GM12878 (cell line): ENCODE measurements around the gene ADAMTS2. TPM values are rescaled to one million over a fixed set of nuclear protein-coding genes. Genes with fewer than 3 reads are reported as not detected.

Source experiments
- ATAC-seq: fragments of 200-7000 bp; cut with Tn5 transposase; 3 replicates; pipeline ENCODE4 v1.9.1; 2020; ENCODE audit warnings: mild to moderate bottlenecking, moderate library complexity
- BruUV-seq: library from RNA; stranded (reverse); fragments of 400-500 nt; replicated peaks from 2 replicates; lab custom pipeline; 2021; lab: Mats Ljungman, UMichigan
- CTCF ChIA-PET: fragments of 300-600 bp; sonication (Branson Sonifier 250); formaldehyde crosslinking; extraction: SDS; loops from one replicate; lab custom pipeline; 2021; ENCODE audit warnings: inconsistent platforms; lab: Yijun Ruan, JAX
- POLR2A ChIA-PET: fragments of 350-600 bp; formaldehyde crosslinking; extraction: SDS; loops from one replicate; lab custom pipeline; 2021; ENCODE audit warnings: inconsistent platforms; lab: Charles Lee
- RAD21 ChIA-PET: fragments of 300-600 bp; sonication (Branson Sonifier 250); formaldehyde crosslinking; loops from one replicate; lab custom pipeline; 2023; ENCODE audit warnings: antibody characterized with exemption; ENCODE audit not compliant: unreplicated experiment; lab: Charles Lee
- SMC1A ChIA-PET: fragments of 300-600 bp; sonication (Branson Sonifier 250); formaldehyde crosslinking; loops from one replicate; lab custom pipeline; 2023; ENCODE audit not compliant: unreplicated experiment, uncharacterized antibody; lab: Charles Lee
- DNase-seq: peaks from one replicate; pipeline ENCODE4 v3.0.0-alpha.2; 2011; ENCODE audit warnings: low read depth, low spot score
- FAIRE-seq: peaks from 3 replicates; lab custom pipeline; 2011; peaks lifted over from hg19 to GRCh38; lab: Jason Lieb, UNC
- H2AFZ ChIP-seq: 2 replicates; pipeline ENCODE4 v1.6.0; 2011; ENCODE audit warnings: low read depth, low read length, control low read depth; ENCODE audit not compliant: control insufficient read depth
- H3K27ac ChIP-seq: 2 replicates; pipeline ENCODE4 v1.5.1; 2011; ENCODE audit warnings: control low read depth; ENCODE audit not compliant: control insufficient read depth, insufficient read depth
- H3K27me3 ChIP-seq, 2 experiments: replicated peaks in 1 of 2; 2 replicates each; pipeline versions ENCODE4 v1.6.0 to v1.6.1; 2011; ENCODE audit warnings: low read length in 1 of 2; ENCODE audit not compliant: control insufficient read depth in 2 of 2, insufficient read depth in 2 of 2
- H3K36me3 ChIP-seq, 2 experiments: 2 replicates each; pipeline ENCODE4 v1.5.1; 2011; ENCODE audit warnings: low read length in 1 of 2; ENCODE audit not compliant: control insufficient read depth in 2 of 2, insufficient read depth in 2 of 2
- H3K4me1 ChIP-seq: 2 replicates; pipeline ENCODE4 v1.6.1; 2011; ENCODE audit warnings: mild to moderate bottlenecking, low read length, moderate library complexity, mixed read lengths; ENCODE audit not compliant: control insufficient read depth, insufficient read depth
- H3K4me2 ChIP-seq: 2 replicates; pipeline ENCODE4 v1.6.0; 2011; ENCODE audit warnings: control low read depth; ENCODE audit not compliant: control insufficient read depth, insufficient read depth
- H3K4me3 ChIP-seq: fragments of 200-600 bp; sonication (generic); 2 replicates; pipeline ENCODE4 v1.5.1; 2016
- H3K79me2 ChIP-seq: 2 replicates; pipeline ENCODE4 v1.6.0; 2011; ENCODE audit warnings: low read length; ENCODE audit not compliant: control insufficient read depth, insufficient read depth
- H3K9ac ChIP-seq: 2 replicates; pipeline ENCODE4 v1.8.0; 2011; ENCODE audit warnings: low read length, control low read depth, mixed read lengths; ENCODE audit not compliant: control insufficient read depth, insufficient read depth
- H3K9me3 ChIP-seq: replicated peaks from 3 replicates; pipeline ENCODE4 v1.5.1; 2011; ENCODE audit warnings: mild to moderate bottlenecking, low read length; ENCODE audit not compliant: control insufficient read depth, insufficient read depth
- H4K20me1 ChIP-seq: 2 replicates; pipeline ENCODE4 v1.6.0; 2011; ENCODE audit not compliant: control insufficient read depth, insufficient read depth
- EP300 ChIP-seq, 2 experiments: fragments of 150-350 bp in 1 of 2; IDR thresholded peaks; 2 replicates each; pipeline ENCODE4 v1.6.1; 2011 to 2012; ENCODE audit warnings: low read depth in 2 of 2, low read length in 2 of 2, borderline replicate concordance in 1 of 2, improper control_type of control experiment in 1 of 2, inconsistent platforms in 1 of 2; ENCODE audit not compliant: control insufficient read depth in 1 of 2
- NR2F1 ChIP-seq: fragments of 450-650 bp; conservative IDR thresholded peaks from 2 replicates; pipeline ENCODE4 v1.6.1; 2017; ENCODE audit warnings: mild to moderate bottlenecking
- SRF ChIP-seq, 2 experiments: IDR thresholded peaks; 2 replicates each; pipeline ENCODE4 v1.6.1; 2011; ENCODE audit warnings: low read depth in 2 of 2, low read length in 2 of 2, mild to moderate bottlenecking in 1 of 2, moderate library complexity in 1 of 2
- STAT1 ChIP-seq: fragments of 450-650 bp; conservative IDR thresholded peaks from 2 replicates; pipeline ENCODE4 v1.6.1; 2014; ENCODE audit warnings: antibody characterized with exemption, mild to moderate bottlenecking
- SUZ12 ChIP-seq: fragments of 200-600 bp; sonication (generic); IDR thresholded peaks from one replicate; pipeline ENCODE4 v1.6.1; 2018; ENCODE audit warnings: antibody characterized with exemption, mild to moderate bottlenecking; ENCODE audit not compliant: unreplicated experiment
- WGBS: methylation state at CpG from one replicate; pipeline ENCODE4 v1.1.6; 2016; ENCODE audit warnings: low lambda C conversion rate; ENCODE audit not compliant: insufficient replicate concordance, insufficient coverage; ENCODE audit errors: missing lambda C conversion rate; 5-methylcytosine and 5-hydroxymethylcytosine counted together
- in situ Hi-C: fragments of 300-500 bp; cut with MboI; formaldehyde crosslinking; loops from 9 replicates; pipeline ENCODE4 v1.14.3; 2018; ENCODE audit warnings: mixed read lengths
- intact Hi-C: fragments of 100-400 bp; cut with micrococcal nuclease; formaldehyde crosslinking; loops from one replicate; pipeline ENCODE4 v1.14.2; 2022; ENCODE audit not compliant: unreplicated experiment
- polyA plus RNA-seq, 11 experiments: library from polyadenylated mRNA; depleted of rRNA in 4 of 11; unstranded in 6 of 11; stranded (reverse) in 5 of 11; fragments of >200 nt; fragmentation: Nextera tagmentation in 4 of 11; fragmentation: Illumina TruSeq in 1 of 11; extraction: Ambion mirVana in 4 of 11; extraction: Trizol in 1 of 11; gene quantifications; 1 replicate in 1 of 11; 2 replicates in 10 of 11; pipeline versions ENCODE4 v1.2.1 to v1.2.3, GENCODE V29; 2011 to 2016; ENCODE audit warnings: inconsistent platforms in 2 of 11, missing spikeins in 2 of 11, low read depth in 1 of 11
- total RNA-seq, 4 experiments: library from RNA; depleted of rRNA in 3 of 4; stranded (reverse); fragments of >200 nt in 3 of 4; fragmentation: Illumina TruSeq in 1 of 4; extraction: Trizol in 1 of 4; gene quantifications; 2 replicates each; pipeline versions ENCODE4 v1.2.1 to v1.2.3, GENCODE V29; 2013 to 2021
- TF ChIP-seq, protein P1 (sequence below): fragments of 450-650 bp; IDR thresholded peaks from 2 replicates; pipeline ENCODE4 v1.6.1; 2016; ENCODE audit warnings: mild to moderate bottlenecking
- TF ChIP-seq, protein P2 (sequence below): fragments of 450-650 bp; IDR thresholded peaks from 2 replicates; pipeline ENCODE4 v1.6.1; 2017; ENCODE audit warnings: mild to moderate bottlenecking
- TF ChIP-seq, protein P3 (sequence below): fragments of 450-650 bp; IDR thresholded peaks from 2 replicates; pipeline ENCODE4 v1.6.1; 2017; ENCODE audit warnings: mild to moderate bottlenecking, moderate library complexity

ADAMTS2 gene
- total and polyA plus RNA-seq, 10 of the 15 experiments (the other 5 are each of a cell fraction or from before 2014, with no cell fraction given): 0.03 to 0.05 TPM; not detected in 8

DNA sequence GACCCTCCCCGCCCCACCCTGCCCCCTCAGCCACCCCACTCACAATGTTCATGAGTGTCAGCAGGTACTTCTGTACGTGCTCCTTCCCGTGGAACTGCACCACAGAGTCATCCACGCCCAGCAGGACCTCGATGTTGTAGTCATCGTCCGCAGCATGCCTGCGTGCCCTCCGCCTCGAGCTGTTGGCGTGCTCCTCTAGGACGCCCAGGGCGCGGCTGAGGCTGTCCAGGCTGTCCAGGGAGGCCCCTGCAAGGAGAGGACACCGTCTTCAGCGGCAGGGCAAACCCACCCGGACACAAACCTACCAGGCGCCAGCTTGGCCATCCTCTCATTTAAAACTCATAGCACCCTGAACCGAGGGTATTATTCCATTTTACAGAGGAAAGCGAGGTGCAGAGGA, 137.8 kb downstream of the ADAMTS2 start:
- no peaks in the 10 kb centered on the region for H3K27me3 ChIP-seq
- no peaks in the 10 kb centered on the region for H4K20me1 ChIP-seq
- no peak for TF ChIP-seq SUZ12
- TF ChIP-seq, protein P1, sequence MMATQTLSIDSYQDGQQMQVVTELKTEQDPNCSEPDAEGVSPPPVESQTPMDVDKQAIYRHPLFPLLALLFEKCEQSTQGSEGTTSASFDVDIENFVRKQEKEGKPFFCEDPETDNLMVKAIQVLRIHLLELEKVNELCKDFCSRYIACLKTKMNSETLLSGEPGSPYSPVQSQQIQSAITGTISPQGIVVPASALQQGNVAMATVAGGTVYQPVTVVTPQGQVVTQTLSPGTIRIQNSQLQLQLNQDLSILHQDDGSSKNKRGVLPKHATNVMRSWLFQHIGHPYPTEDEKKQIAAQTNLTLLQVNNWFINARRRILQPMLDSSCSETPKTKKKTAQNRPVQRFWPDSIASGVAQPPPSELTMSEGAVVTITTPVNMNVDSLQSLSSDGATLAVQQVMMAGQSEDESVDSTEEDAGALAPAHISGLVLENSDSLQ: no peak
- no TSS peak for BruUV-seq
- in situ Hi-C loops: no loop called here
- ATAC-seq: no peak
- no peak for DNase-seq
- intact Hi-C loops: no loop called here
- 16% methylated on average over 19 of the region's 20 CpGs for WGBS
- H3K9ac ChIP-seq: no peak overlapping the region
- ChIA-PET RAD21 (no interaction called here), SMC1A (no interaction called here), CTCF (no interaction called here), POLR2A (no interaction called here)
- H3K4me2 ChIP-seq: no peak overlapping the region
- no peaks in the 10 kb centered on the region for H3K79me2 ChIP-seq
- no peak for FAIRE-seq
- no peaks in the 10 kb centered on the region for H3K36me3 ChIP-seq
- H2AFZ ChIP-seq: no peak overlapping the region
- no peaks in the 10 kb centered on the region for H3K4me1 ChIP-seq
- H3K9me3 ChIP-seq: no peaks in the 10 kb centered on the region; the same call in 2 of the 3 replicates
- no peak overlapping the region for H3K27ac ChIP-seq
- H3K4me3 ChIP-seq: no peak overlapping the region

DNA sequence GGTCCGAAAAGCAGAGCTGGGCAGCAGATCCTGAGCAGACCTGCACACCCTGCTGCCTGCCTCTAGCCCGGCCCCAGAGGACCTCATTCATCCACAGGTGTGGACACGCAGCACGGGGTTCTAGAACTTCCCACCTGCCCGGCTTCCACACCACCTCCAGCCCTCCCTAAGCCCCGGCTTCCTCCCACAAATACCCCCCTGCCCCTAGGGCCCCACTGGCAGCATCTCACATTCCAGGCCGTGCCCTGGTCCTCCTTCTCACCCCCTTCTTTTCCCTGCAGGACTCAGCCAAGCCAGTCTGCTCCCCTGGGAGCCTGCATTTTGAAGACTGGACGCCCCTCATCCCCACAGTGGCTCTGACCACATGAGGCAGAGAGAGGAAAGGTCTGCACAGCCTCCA, 138.9 kb downstream of the ADAMTS2 start:
- Histone ChIP-seq H3K9ac (no peak overlapping the region), H3K27me3 (no peaks in the 10 kb centered on the region), H4K20me1 (no peaks in the 10 kb centered on the region), H3K79me2 (no peaks in the 10 kb centered on the region), H3K4me1 (no peaks in the 10 kb centered on the region), H3K9me3 (no peaks in the 10 kb centered on the region; the same call in 2 of the 3 replicates), H3K4me2 (no peak overlapping the region), H3K36me3 (no peaks in the 10 kb centered on the region), H2AFZ (no peak overlapping the region), H3K4me3 (no peak overlapping the region), H3K27ac (no peak overlapping the region)
- in situ Hi-C loops (no loop called here), intact Hi-C loops (no loop called here)
- POLR2A ChIA-PET: no interaction called here
- RAD21 ChIA-PET: no interaction called here
- CTCF ChIA-PET: no interaction called here
- DNase-seq (no peak), ATAC-seq (no peak), FAIRE-seq (no peak)
- 35% methylated on average over 7 of the region's 8 CpGs for WGBS
- BruUV-seq: no TSS peak
- SMC1A ChIA-PET: no interaction called here
- TF ChIP-seq STAT1 (no peak), SRF (IDR thresholded peaks at IDR 0.05; ENCODE audit: low read depth in 2 of 2, low read length in 2 of 2) (no peak), EP300 (IDR thresholded peaks at IDR 0.05; ENCODE audit: borderline replicate concordance in 1 of 2, control insufficient read depth in 1 of 2, low read depth in 2 of 2, low read length in 2 of 2) (no peak), NR2F1 (no peak)
- TF ChIP-seq, protein P2, sequence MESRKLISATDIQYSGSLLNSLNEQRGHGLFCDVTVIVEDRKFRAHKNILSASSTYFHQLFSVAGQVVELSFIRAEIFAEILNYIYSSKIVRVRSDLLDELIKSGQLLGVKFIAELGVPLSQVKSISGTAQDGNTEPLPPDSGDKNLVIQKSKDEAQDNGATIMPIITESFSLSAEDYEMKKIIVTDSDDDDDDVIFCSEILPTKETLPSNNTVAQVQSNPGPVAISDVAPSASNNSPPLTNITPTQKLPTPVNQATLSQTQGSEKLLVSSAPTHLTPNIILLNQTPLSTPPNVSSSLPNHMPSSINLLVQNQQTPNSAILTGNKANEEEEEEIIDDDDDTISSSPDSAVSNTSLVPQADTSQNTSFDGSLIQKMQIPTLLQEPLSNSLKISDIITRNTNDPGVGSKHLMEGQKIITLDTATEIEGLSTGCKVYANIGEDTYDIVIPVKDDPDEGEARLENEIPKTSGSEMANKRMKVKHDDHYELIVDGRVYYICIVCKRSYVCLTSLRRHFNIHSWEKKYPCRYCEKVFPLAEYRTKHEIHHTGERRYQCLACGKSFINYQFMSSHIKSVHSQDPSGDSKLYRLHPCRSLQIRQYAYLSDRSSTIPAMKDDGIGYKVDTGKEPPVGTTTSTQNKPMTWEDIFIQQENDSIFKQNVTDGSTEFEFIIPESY: no peak
- TF ChIP-seq, protein P3, sequence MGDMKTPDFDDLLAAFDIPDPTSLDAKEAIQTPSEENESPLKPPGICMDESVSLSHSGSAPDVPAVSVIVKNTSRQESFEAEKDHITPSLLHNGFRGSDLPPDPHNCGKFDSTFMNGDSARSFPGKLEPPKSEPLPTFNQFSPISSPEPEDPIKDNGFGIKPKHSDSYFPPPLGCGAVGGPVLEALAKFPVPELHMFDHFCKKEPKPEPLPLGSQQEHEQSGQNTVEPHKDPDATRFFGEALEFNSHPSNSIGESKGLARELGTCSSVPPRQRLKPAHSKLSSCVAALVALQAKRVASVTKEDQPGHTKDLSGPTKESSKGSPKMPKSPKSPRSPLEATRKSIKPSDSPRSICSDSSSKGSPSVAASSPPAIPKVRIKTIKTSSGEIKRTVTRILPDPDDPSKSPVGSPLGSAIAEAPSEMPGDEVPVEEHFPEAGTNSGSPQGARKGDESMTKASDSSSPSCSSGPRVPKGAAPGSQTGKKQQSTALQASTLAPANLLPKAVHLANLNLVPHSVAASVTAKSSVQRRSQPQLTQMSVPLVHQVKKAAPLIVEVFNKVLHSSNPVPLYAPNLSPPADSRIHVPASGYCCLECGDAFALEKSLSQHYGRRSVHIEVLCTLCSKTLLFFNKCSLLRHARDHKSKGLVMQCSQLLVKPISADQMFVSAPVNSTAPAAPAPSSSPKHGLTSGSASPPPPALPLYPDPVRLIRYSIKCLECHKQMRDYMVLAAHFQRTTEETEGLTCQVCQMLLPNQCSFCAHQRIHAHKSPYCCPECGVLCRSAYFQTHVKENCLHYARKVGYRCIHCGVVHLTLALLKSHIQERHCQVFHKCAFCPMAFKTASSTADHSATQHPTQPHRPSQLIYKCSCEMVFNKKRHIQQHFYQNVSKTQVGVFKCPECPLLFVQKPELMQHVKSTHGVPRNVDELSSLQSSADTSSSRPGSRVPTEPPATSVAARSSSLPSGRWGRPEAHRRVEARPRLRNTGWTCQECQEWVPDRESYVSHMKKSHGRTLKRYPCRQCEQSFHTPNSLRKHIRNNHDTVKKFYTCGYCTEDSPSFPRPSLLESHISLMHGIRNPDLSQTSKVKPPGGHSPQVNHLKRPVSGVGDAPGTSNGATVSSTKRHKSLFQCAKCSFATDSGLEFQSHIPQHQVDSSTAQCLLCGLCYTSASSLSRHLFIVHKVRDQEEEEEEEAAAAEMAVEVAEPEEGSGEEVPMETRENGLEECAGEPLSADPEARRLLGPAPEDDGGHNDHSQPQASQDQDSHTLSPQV: no peak
